ENCODE data around the gene LAMB3.

LAMB3 gene

DNA sequence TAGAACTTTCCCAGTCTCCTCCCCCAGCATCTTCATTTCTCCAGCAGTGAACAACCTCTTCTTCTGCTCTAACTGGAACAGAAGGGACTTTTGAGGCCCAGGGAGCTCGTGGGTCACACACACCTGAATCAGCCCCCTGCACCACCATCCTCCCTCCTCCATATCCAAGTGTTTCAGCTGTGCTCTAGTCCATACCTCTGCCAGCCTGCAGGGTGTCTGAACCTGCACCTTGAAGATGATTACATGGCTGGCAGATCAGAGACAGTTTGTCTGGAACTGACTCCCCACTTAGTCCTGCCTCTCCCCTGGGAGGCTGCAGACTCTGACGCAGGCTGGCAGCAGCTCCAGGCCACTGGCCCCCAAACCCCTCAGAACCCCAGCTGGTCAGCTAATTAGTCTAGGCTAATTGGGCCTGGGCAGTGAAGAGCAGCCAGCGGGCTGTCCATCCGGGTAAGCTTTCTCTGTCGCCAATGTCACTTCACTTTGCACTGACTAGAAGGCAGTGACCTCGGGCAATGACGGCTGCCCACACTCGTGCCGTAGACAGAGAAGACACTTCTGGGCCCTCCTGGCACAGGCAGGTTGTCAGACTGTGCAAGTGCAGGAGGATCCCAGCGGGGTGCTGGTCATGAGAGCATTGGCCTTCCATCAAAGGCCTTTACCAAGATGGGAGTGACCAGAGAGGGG lies 56.5 kb downstream of the LAMB3 start:
- H3K4me3 ChIP-seq (ENCODE audit: low read depth, low read length): no peak overlapping the region
- no peak overlapping the region for H3K9ac ChIP-seq (ENCODE audit: low read depth, low read length)
- no peaks in the 10 kb centered on the region for H3K9me3 ChIP-seq (ENCODE audit: control insufficient read depth, insufficient read depth, low read length)
- H3K27me3 ChIP-seq (ENCODE audit: control insufficient read depth, insufficient read depth, low read length): peaks cover 3% of the 10 kb centered on the region
- H3K4me1 ChIP-seq (ENCODE audit: control insufficient read depth, insufficient read depth, low read length): no peaks in the 10 kb centered on the region
- no peaks in the 10 kb centered on the region for H3K36me3 ChIP-seq (ENCODE audit: control insufficient read depth, insufficient read depth, low read length)

DNA sequence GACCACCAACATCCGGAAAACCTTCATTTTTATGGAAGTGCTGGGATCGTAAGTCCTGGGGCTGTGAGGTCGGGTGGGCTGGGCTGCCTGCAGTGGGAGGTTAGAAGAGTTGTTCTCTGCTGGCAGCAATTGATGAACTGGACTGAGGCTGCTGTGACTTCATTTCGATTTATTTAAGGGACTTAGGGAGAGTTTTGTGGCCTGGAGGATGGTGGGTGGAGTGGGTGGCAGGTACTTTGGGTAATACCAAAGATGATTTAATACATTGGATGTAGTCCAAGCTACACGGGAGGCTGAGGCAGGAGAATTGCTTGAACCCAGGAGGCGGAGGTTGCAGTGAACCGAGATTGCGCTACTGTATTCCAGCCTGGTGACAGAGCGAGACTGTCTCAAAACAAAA lies 57.2 kb downstream of the LAMB3 start:
- peaks cover 3% of the 10 kb centered on the region for H3K27me3 ChIP-seq (ENCODE audit: control insufficient read depth, insufficient read depth, low read length)
- no peaks in the 10 kb centered on the region for H3K36me3 ChIP-seq (ENCODE audit: control insufficient read depth, insufficient read depth, low read length)
- no peak overlapping the region for H3K4me3 ChIP-seq (ENCODE audit: low read depth, low read length)
- H3K9ac ChIP-seq (ENCODE audit: low read depth, low read length): no peak overlapping the region
- H3K4me1 ChIP-seq (ENCODE audit: control insufficient read depth, insufficient read depth, low read length): no peaks in the 10 kb centered on the region
- H3K9me3 ChIP-seq (ENCODE audit: control insufficient read depth, insufficient read depth, low read length): no peaks in the 10 kb centered on the region

DNA sequence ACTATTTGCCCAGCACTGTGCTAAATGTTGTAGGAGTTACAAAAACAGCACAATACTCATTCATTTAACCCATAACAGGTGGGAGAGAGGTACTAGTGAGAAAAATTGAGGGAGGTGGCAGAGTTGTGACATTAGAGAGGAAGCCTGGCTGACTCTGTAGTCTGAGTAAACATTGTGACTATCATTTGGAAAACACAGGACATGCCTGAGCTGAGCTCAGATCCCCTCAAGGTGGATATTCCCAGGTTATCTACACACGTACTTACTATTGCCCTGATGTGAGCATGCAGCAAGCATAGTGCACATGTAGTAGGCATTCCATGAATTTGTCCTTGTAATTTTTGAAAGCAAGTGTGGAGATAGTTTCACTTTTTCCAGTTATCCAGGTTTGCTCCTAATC lies 57.8 kb downstream of the LAMB3 start:
- Histone ChIP-seq H3K27me3 (ENCODE audit: control insufficient read depth, insufficient read depth, low read length) (no peaks in the 10 kb centered on the region), H3K9me3 (ENCODE audit: control insufficient read depth, insufficient read depth, low read length) (no peaks in the 10 kb centered on the region), H3K4me1 (ENCODE audit: control insufficient read depth, insufficient read depth, low read length) (no peaks in the 10 kb centered on the region), H3K36me3 (ENCODE audit: control insufficient read depth, insufficient read depth, low read length) (no peaks in the 10 kb centered on the region), H3K4me3 (ENCODE audit: low read depth, low read length) (no peak overlapping the region), H3K9ac (ENCODE audit: low read depth, low read length) (no peak overlapping the region)

DNA sequence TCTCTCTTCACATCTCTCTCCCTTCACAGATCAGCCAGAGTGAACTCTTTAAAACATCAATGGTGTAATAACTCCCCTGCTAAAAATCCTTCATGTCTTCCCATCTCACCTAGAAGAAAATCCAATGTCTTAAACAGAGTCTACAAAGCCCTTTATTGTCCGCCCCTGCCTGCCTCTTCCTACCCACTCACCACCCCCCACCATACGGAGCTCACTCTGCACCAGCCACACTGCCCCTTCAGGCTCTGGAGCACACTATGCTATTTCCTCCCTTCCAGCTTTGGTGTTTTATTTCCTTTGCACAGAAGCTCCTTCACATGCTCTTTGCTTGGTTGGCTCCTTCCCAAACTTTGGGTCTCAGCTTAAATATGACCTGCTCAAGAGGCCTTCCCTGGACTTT lies 58.5 kb downstream of the LAMB3 start:
- H3K4me1 ChIP-seq (ENCODE audit: control insufficient read depth, insufficient read depth, low read length): no peaks in the 10 kb centered on the region
- H3K9ac ChIP-seq (ENCODE audit: low read depth, low read length): no peak overlapping the region
- no peaks in the 10 kb centered on the region for H3K27me3 ChIP-seq (ENCODE audit: control insufficient read depth, insufficient read depth, low read length)
- H3K9me3 ChIP-seq (ENCODE audit: control insufficient read depth, insufficient read depth, low read length): no peaks in the 10 kb centered on the region
- no peaks in the 10 kb centered on the region for H3K36me3 ChIP-seq (ENCODE audit: control insufficient read depth, insufficient read depth, low read length)
- H3K4me3 ChIP-seq (ENCODE audit: low read depth, low read length): no peak overlapping the region

DNA sequence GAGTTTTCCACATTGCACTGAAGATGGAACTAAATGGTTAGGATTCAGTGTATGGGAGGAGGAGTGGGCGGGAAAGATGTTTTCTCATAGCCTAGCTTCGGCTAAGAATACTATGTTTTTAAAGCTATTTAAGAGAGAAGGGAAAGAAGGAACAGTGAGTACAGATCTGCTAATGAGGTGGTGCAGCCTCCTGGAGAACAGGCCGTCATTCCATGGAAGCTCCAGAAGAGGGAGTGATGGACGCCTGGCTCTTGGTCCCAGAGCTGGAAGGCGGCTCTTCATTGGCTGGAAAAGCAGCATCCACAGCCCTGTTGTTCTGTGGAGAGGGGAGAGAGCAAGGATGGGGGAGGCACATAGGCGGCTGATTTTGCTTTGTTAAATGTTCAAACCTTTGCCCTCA lies 61.8 kb downstream of the LAMB3 start:
- no peaks in the 10 kb centered on the region for H3K36me3 ChIP-seq (ENCODE audit: control insufficient read depth, insufficient read depth, low read length)
- H3K4me1 ChIP-seq (ENCODE audit: control insufficient read depth, insufficient read depth, low read length): peaks cover 14% of the 10 kb centered on the region
- H3K9ac ChIP-seq (ENCODE audit: low read depth, low read length): no peak overlapping the region
- H3K27me3 ChIP-seq (ENCODE audit: control insufficient read depth, insufficient read depth, low read length): peaks cover 17% of the 10 kb centered on the region
- no peaks in the 10 kb centered on the region for H3K9me3 ChIP-seq (ENCODE audit: control insufficient read depth, insufficient read depth, low read length)
- no peak overlapping the region for H3K4me3 ChIP-seq (ENCODE audit: low read depth, low read length)

DNA sequence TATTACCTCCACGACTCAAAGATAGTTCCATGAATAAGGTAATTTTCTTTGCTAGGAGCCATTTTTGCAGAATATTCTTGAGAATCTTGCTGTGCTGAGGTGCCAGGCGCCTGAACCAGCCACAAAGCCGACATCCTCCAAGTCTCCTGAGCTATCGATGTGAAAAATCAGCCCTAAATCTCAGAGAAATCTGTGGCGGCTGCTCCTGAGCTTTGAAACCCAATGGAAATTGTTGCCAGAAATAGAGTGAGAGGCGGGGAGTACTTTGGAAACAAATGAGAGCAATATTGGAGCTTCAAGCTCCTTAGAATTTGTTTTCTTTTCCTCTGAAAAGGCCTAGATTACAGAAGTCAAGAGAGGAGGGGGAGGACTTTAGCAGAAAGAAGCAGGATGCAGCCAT lies 62.4 kb downstream of the LAMB3 start:
- H3K9me3 ChIP-seq (ENCODE audit: control insufficient read depth, insufficient read depth, low read length): no peaks in the 10 kb centered on the region
- H3K36me3 ChIP-seq (ENCODE audit: control insufficient read depth, insufficient read depth, low read length): no peaks in the 10 kb centered on the region
- peaks cover 23% of the 10 kb centered on the region for H3K27me3 ChIP-seq (ENCODE audit: control insufficient read depth, insufficient read depth, low read length)
- H3K9ac ChIP-seq (ENCODE audit: low read depth, low read length): no peak overlapping the region
- H3K4me1 ChIP-seq (ENCODE audit: control insufficient read depth, insufficient read depth, low read length): peaks cover 14% of the 10 kb centered on the region
- no peak overlapping the region for H3K4me3 ChIP-seq (ENCODE audit: low read depth, low read length)

DNA sequence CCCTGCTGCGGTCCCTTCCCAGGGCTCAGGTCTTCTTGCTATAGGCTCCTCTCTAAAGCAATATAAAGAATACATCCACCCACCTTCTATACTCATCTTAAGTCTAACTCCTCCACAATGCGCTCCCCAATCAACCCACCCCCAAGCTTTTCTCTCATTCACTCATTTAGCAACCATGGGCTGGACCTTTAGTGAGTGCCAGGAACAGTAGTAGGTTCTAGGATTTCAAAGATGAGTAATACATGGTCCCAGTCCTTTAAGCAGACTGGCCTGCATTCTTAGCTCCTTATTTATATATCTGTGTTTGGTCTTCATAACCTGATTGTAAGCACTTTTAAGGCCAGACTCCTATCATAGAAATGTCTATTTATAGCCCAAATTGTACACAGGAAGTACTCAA lies 62.8 kb downstream of the LAMB3 start:
- Histone ChIP-seq H3K9me3 (ENCODE audit: control insufficient read depth, insufficient read depth, low read length) (no peaks in the 10 kb centered on the region), H3K36me3 (ENCODE audit: control insufficient read depth, insufficient read depth, low read length) (no peaks in the 10 kb centered on the region), H3K4me3 (ENCODE audit: low read depth, low read length) (no peak overlapping the region), H3K4me1 (ENCODE audit: control insufficient read depth, insufficient read depth, low read length) (peaks cover 14% of the 10 kb centered on the region), H3K9ac (ENCODE audit: low read depth, low read length) (no peak overlapping the region), H3K27me3 (ENCODE audit: control insufficient read depth, insufficient read depth, low read length) (peaks cover 27% of the 10 kb centered on the region)

DNA sequence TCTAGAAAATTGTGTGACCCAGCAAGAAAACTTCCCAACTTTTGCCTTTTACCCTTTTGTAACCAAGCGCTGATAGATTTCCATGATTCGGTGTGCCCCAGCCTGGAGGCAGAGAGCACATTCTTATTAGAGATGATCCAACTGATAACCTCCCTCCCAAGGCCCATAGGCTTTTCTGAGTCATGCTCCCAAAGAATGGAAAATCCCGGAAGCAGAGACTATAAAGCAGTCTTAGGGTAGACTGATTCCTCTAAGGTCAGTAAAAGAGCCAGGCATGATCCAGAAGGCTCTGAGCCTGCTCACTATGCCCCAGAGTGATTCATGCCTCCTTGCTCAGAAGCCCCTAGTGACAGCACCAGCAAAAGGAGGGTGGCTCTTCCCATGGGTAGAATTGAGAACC lies 64.4 kb downstream of the LAMB3 start:
- no peaks in the 10 kb centered on the region for H3K9me3 ChIP-seq (ENCODE audit: control insufficient read depth, insufficient read depth, low read length)
- H3K4me1 ChIP-seq (ENCODE audit: control insufficient read depth, insufficient read depth, low read length): peaks cover 14% of the 10 kb centered on the region
- H3K27me3 ChIP-seq (ENCODE audit: control insufficient read depth, insufficient read depth, low read length): peaks cover 36% of the 10 kb centered on the region
- no peak overlapping the region for H3K4me3 ChIP-seq (ENCODE audit: low read depth, low read length)
- no peaks in the 10 kb centered on the region for H3K36me3 ChIP-seq (ENCODE audit: control insufficient read depth, insufficient read depth, low read length)
- no peak overlapping the region for H3K9ac ChIP-seq (ENCODE audit: low read depth, low read length)

DNA sequence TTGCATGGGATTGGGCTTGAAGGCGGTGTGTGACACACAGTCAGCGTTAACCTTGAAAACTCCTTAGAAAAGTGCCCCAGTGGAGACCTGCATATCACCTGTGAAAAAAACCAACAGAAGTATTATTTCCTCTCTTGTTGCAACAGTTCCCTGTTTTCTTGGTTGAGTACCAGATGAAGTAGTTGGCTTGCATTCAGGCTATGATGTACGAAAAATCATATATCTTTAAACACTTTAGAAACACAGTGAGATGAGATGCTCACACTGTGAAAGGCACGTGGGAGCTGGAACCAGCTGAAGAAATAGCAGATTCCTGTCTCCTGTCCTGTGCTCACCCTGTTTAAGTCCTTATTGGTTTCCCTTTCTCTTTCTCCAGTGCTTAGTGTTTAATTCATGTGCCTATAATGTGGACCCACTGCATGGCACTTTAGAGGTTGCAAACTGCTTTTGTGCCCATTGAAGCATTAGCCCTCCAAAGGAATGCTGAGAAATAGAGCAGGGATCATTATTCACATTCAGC lies 65.9 kb downstream of the LAMB3 start:
- peak overlapping the region; percentile 20 for H3K9ac ChIP-seq (ENCODE audit: low read depth, low read length)

DNA sequence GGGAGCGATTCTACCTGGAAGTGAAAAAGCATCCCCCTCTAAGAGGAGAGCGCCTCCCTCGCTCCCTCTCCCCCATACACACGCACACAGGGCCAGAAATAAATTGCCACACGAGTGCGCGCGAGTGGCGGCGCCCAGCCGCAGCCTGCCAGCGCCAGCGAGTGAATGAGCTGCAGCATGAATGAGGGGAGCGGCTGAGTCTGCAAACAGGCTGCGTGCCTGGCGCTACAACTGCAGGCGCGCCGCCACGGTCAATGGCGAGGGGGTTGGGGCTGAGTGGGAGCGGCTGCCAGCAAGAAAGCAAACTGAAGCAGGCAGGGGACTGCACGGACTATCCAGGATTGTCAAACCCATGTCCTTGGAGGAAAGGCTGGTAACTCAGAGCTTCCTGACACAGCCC lies 66.6 kb downstream of the LAMB3 start:
- Histone ChIP-seq H3K27me3 (ENCODE audit: control insufficient read depth, insufficient read depth, low read length) (peaks cover 39% of the 10 kb centered on the region), H3K9ac (ENCODE audit: low read depth, low read length) (peak overlapping the region; percentile 20), H3K4me3 (ENCODE audit: low read depth, low read length) (peak overlapping the region; percentile 52), H3K4me1 (ENCODE audit: control insufficient read depth, insufficient read depth, low read length) (peaks cover 14% of the 10 kb centered on the region), H3K36me3 (ENCODE audit: control insufficient read depth, insufficient read depth, low read length) (no peaks in the 10 kb centered on the region), H3K9me3 (ENCODE audit: control insufficient read depth, insufficient read depth, low read length) (no peaks in the 10 kb centered on the region)

More for the DNA sequence above, 65.9 kb downstream of the LAMB3 start:
- Histone ChIP-seq H3K9me3 (ENCODE audit: control insufficient read depth, insufficient read depth, low read length) (no peaks in the 10 kb centered on the region), H3K4me3 (ENCODE audit: low read depth, low read length) (peak overlapping the region; percentile 52), H3K4me1 (ENCODE audit: control insufficient read depth, insufficient read depth, low read length) (peaks cover 14% of the 10 kb centered on the region), H3K36me3 (ENCODE audit: control insufficient read depth, insufficient read depth, low read length) (no peaks in the 10 kb centered on the region), H3K27me3 (ENCODE audit: control insufficient read depth, insufficient read depth, low read length) (peaks cover 36% of the 10 kb centered on the region)

DNA sequence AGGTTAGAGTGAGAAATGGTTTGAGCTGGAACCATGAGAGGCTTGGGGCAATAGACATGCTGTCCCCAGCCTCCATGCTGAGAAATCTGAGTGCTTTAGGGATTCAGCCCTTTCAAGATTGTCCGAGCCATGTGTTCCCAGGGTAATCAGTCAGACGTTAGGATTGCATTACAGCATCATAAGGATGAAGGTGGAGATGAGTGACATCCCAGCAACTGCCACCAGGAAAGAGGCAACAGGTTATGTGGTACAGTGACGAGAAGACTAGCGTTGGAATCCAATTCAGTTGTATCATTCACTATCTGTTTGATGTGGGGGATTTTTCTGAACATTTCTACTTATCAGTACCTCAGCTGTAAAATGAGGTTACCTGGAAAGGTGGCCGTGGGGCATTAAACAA lies 67.0 kb downstream of the LAMB3 start:
- Histone ChIP-seq H3K4me1 (ENCODE audit: control insufficient read depth, insufficient read depth, low read length) (peaks cover 14% of the 10 kb centered on the region), H3K4me3 (ENCODE audit: low read depth, low read length) (peak overlapping the region; percentile 52), H3K9ac (ENCODE audit: low read depth, low read length) (no peak overlapping the region), H3K9me3 (ENCODE audit: control insufficient read depth, insufficient read depth, low read length) (no peaks in the 10 kb centered on the region), H3K27me3 (ENCODE audit: control insufficient read depth, insufficient read depth, low read length) (peaks cover 39% of the 10 kb centered on the region), H3K36me3 (ENCODE audit: control insufficient read depth, insufficient read depth, low read length) (no peaks in the 10 kb centered on the region)

DNA sequence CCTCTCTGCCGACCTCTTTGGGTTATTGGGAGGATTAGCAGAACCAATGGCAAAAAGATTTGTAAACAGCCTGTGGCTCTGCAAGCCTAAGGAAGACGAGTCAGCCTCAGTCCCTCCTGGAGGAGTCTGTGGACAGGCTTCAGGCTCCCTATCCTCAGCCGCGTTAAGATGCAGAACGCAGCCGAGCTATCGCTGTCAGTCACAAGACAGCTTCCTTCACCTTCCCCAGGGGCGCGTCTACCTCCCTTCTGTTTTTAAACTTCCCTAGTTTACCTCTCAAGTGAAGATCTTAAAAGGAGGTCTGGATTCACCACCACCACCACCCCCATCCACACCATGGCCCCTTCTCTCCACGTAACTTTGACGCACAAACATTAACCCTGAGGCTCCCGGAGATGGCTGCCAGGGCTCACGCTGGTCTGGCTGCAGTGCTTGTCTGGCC lies 68.0 kb downstream of the LAMB3 start:
- Histone ChIP-seq H3K4me1 (ENCODE audit: control insufficient read depth, insufficient read depth, low read length) (peaks cover 14% of the 10 kb centered on the region), H3K36me3 (ENCODE audit: control insufficient read depth, insufficient read depth, low read length) (no peaks in the 10 kb centered on the region), H3K4me3 (ENCODE audit: low read depth, low read length) (peak overlapping the region; percentile 41), H3K27me3 (ENCODE audit: control insufficient read depth, insufficient read depth, low read length) (peaks cover 39% of the 10 kb centered on the region), H3K9me3 (ENCODE audit: control insufficient read depth, insufficient read depth, low read length) (no peaks in the 10 kb centered on the region), H3K9ac (ENCODE audit: low read depth, low read length) (no peak overlapping the region)
